ENCODE data around the gene GRXCR2. TPM values are rescaled to one million over a fixed set of nuclear protein-coding genes. Genes with fewer than 3 reads are reported as not detected.

GRXCR2 gene
- total RNA-seq, 1 donor from 2014 or later: not detected

DNA sequence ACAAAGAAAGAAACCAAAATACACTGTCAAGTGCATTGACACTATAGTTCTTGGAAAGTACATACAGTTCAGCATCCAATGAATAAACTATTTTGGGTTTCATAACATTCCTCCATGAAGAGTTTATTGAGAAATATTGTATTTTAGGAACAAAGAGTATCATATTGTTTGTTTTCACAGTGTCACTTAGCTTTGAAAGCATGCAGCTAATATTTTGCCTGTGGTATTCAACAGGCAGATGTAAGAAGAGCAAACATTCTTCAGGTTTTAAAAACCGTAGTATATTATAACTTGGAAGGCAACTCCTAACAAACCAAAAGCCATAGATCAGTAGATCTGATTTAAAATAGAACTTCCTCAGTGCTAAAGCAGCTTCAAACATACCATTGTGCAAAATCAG lies 42.2 kb downstream of the GRXCR2 start:
- Histone ChIP-seq H3K27me3 (peaks cover 14% of the 10 kb centered on the region), H3F3A (ENCODE audit: low read depth) (no peaks in the 10 kb centered on the region), H4K20me1 (ENCODE audit: low read depth) (no peaks in the 10 kb centered on the region), H2AFZ (replicated peaks) (no peak overlapping the region), H3K9me3 (ENCODE audit: low read depth) (no peaks in the 10 kb centered on the region), H3K27ac (no peak overlapping the region), H3K4me3 (no peak overlapping the region), H3K36me3 (no peaks in the 10 kb centered on the region), H3K9ac (no peak overlapping the region), H3K4me2 (no peak overlapping the region), H3K4me1 (peaks cover 3% of the 10 kb centered on the region), H3K79me2 (ENCODE audit: low read depth) (no peaks in the 10 kb centered on the region)
- DNase-seq (ENCODE audit: low spot score): no peak
- TF ChIP-seq, protein P1, sequence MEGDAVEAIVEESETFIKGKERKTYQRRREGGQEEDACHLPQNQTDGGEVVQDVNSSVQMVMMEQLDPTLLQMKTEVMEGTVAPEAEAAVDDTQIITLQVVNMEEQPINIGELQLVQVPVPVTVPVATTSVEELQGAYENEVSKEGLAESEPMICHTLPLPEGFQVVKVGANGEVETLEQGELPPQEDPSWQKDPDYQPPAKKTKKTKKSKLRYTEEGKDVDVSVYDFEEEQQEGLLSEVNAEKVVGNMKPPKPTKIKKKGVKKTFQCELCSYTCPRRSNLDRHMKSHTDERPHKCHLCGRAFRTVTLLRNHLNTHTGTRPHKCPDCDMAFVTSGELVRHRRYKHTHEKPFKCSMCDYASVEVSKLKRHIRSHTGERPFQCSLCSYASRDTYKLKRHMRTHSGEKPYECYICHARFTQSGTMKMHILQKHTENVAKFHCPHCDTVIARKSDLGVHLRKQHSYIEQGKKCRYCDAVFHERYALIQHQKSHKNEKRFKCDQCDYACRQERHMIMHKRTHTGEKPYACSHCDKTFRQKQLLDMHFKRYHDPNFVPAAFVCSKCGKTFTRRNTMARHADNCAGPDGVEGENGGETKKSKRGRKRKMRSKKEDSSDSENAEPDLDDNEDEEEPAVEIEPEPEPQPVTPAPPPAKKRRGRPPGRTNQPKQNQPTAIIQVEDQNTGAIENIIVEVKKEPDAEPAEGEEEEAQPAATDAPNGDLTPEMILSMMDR (IDR thresholded peaks at IDR 0.05): no peak
- TF ChIP-seq EZH2phosphoT487 (IDR thresholded peaks at IDR 0.05) (no peak), EZH2 (IDR thresholded peaks at IDR 0.05) (no peak)
- no peaks in the 10 kb centered on the region for H3K36me3 Mint-ChIP-seq
- no peaks in the 10 kb centered on the region for H3K9me3 Mint-ChIP-seq
- H3K4me1 Mint-ChIP-seq: peaks cover 10% of the 10 kb centered on the region
- H3K4me3 Mint-ChIP-seq: no peak overlapping the region
- H3K27ac Mint-ChIP-seq: no peak overlapping the region
- peaks cover 2% of the 10 kb centered on the region for H3K27me3 Mint-ChIP-seq (ENCODE audit: insufficient read depth, low read depth)

DNA sequence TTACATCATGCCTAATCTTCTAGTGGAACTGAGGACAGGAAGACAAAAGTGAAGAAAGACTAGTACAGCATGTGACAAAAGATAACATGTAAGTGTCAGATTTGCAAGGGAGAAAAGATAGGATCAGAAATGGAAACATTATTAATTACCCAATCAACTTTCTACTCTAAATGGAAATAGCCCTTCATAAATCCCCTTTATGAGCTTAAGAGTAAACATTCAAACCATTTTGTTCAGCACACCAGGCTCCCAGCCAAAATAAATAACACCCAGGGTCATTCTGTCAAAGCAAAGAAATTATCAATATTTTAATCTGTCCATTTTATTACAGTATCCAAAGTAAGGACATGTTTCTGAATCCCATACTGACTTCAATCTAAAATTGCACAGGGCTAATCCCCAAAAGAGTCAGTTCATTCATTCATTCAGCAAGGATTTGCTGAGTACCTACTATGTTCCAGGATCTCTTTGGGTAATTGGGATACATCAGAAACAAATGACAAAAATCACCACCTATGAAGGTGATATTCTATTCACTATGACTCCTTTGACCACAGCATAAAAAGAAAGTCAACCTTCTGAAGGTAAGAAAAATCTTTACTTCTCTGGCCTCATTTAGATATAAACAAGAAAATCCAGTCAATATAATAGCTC lies 43.0 kb downstream of the GRXCR2 start:
- Histone ChIP-seq H2AFZ (replicated peaks) (no peak overlapping the region), H3K27ac (no peak overlapping the region), H3K79me2 (ENCODE audit: low read depth) (no peaks in the 10 kb centered on the region), H3K36me3 (no peaks in the 10 kb centered on the region), H3K4me3 (no peak overlapping the region), H3K9me3 (ENCODE audit: low read depth) (no peaks in the 10 kb centered on the region), H4K20me1 (ENCODE audit: low read depth) (no peaks in the 10 kb centered on the region), H3K9ac (no peak overlapping the region), H3K4me1 (peaks cover 3% of the 10 kb centered on the region), H3F3A (ENCODE audit: low read depth) (no peaks in the 10 kb centered on the region), H3K4me2 (no peak overlapping the region), H3K27me3 (peaks cover 10% of the 10 kb centered on the region)
- DNase-seq (ENCODE audit: low spot score): no peak
- H3K27ac Mint-ChIP-seq: no peak overlapping the region
- peaks cover 9% of the 10 kb centered on the region for H3K4me1 Mint-ChIP-seq
- H3K9me3 Mint-ChIP-seq: no peaks in the 10 kb centered on the region
- TF ChIP-seq, protein P1 (IDR thresholded peaks at IDR 0.05): no peak
- no peak for TF ChIP-seq EZH2 (IDR thresholded peaks at IDR 0.05)
- TF ChIP-seq EZH2phosphoT487 (IDR thresholded peaks at IDR 0.05): no peak
- H3K27me3 Mint-ChIP-seq (ENCODE audit: insufficient read depth, low read depth): peaks cover 2% of the 10 kb centered on the region
- no peaks in the 10 kb centered on the region for H3K36me3 Mint-ChIP-seq
- no peak overlapping the region for H3K4me3 Mint-ChIP-seq

DNA sequence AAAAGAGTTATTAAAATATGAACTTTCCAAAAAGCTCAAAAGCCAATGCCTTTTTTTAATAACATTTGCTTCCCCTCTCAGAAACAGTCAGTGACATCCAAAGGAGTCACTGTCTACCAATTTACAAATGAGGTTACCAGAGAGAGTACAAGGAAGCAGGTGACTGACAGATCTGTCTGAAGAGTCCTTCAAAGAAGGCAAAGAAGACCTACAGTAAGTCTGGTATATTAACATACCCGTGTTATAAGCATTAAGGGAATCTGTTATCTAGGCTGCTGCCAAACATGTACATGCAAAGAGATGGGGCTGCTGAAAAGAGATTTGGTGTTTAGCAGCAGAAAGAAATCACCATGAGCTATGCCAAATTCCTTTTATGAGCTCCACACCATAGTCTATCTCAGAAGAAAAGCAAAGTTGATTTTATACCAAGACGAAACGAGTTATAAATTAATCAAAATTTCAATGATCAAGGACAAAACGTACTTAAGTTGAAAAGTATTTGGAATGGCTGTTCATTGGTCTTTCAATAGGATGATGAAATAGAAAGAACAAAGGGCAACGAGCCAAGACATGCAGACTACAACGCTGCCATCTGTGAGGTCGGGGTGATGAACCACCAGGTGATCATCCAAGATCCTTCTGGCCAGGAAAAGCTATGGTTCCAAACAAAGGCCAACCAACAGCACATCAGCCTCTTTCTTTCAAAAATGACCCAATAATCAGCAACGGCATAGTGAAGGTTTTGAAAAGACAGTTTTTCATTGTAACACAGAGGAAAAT lies 45.7 kb downstream of the GRXCR2 start:
- no peaks in the 10 kb centered on the region for H3K9me3 ChIP-seq (ENCODE audit: low read depth)
- Mint-ChIP-seq H3K9me3 (no peaks in the 10 kb centered on the region), H3K4me3 (no peak overlapping the region), H3K27me3 (ENCODE audit: insufficient read depth, low read depth) (no peaks in the 10 kb centered on the region), H3K4me1 (peaks cover 5% of the 10 kb centered on the region), H3K27ac (no peak overlapping the region), H3K36me3 (no peaks in the 10 kb centered on the region)
- no peak overlapping the region for H3K27ac ChIP-seq
- no peak overlapping the region for H2AFZ ChIP-seq (replicated peaks)
- no peaks in the 10 kb centered on the region for H3K36me3 ChIP-seq
- H3K4me3 ChIP-seq: no peak overlapping the region
- no peaks in the 10 kb centered on the region for H3K79me2 ChIP-seq (ENCODE audit: low read depth)
- no peaks in the 10 kb centered on the region for H4K20me1 ChIP-seq (ENCODE audit: low read depth)
- no peak for DNase-seq (ENCODE audit: low spot score)
- TF ChIP-seq EZH2 (IDR thresholded peaks at IDR 0.05) (no peak), EZH2phosphoT487 (IDR thresholded peaks at IDR 0.05) (no peak)
- TF ChIP-seq, protein P1 (IDR thresholded peaks at IDR 0.05): no peak
- H3K9ac ChIP-seq: no peak overlapping the region
- H3K27me3 ChIP-seq: no peaks in the 10 kb centered on the region
- no peaks in the 10 kb centered on the region for H3F3A ChIP-seq (ENCODE audit: low read depth)
- no peak overlapping the region for H3K4me2 ChIP-seq
- H3K4me1 ChIP-seq: no peaks in the 10 kb centered on the region
